ENCODE data around the gene ADGRB2.

Gene ADGRB2

DNA sequence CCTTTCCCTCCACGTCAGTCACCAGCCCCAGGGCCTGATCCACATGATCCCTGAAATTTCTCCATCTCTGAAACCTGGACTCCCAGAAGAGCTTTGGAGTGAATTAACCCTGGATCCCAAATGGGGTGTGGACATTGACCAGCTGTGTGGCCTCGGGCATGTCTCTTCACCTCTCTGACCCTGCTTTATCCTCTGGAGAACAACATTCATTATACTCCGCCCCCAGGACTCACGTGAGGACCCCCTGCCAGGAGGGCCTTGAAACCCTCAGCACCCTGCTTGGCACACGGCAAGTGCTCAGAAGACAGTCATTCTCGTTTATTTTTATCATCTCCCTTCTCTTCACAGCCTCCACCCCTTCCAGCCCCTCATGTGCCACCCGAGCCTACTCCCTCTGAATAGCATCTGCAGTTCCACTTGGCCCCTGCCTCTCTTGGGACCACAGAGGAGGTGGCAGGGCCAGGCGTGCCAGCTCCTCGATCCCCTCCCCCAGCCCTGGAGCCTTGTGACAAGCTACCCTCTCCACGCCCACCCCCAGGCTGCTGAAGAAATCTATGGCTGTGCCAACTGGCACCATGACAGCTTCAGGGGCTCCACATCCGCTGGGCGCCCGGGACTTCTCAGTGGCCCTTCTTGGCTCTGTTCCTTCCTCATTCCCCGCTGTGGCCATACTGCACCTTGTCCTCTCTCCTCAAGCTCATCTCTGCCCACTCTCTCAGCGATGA is 18.0 kb downstream of the ADGRB2 start:
- no peak overlapping the region for H2BK120ac ChIP-seq (ENCODE audit: low read depth, low read length)
- H3K27me3 ChIP-seq (ENCODE audit: insufficient read depth, low read length, poor library complexity) = no peaks in the 10 kb centered on the region
- H3K4ac ChIP-seq (ENCODE audit: low read depth, low read length) = no peak overlapping the region
- H3K4me1 ChIP-seq (ENCODE audit: control insufficient read depth, low read depth, low read length) = peaks cover 5% of the 10 kb centered on the region
- H2BK15ac ChIP-seq (replicated peaks; ENCODE audit: low read depth) = no peak overlapping the region
- no peak overlapping the region for H3K27ac ChIP-seq (ENCODE audit: low read depth, low read length)
- H2BK5ac ChIP-seq (ENCODE audit: low read length) = no peak overlapping the region
- H3K56ac ChIP-seq (ENCODE audit: low read length) = peak overlapping the region; percentile 22
- no peak overlapping the region for H3K23ac ChIP-seq (ENCODE audit: low read length)
- no peak overlapping the region for H3K4me2 ChIP-seq (ENCODE audit: low read length)
- no peak for DNase-seq
- H4K5ac ChIP-seq (ENCODE audit: low read length) = no peak overlapping the region
- no peak overlapping the region for H4K8ac ChIP-seq (ENCODE audit: low read depth, low read length)
- H3K9ac ChIP-seq (ENCODE audit: low read length) = peak overlapping the region; percentile 18
- no peaks in the 10 kb centered on the region for H3K36me3 ChIP-seq (ENCODE audit: control insufficient read depth, insufficient read depth, low read length)
- no CpG with 5 or more reads among the region's 15 CpGs for WGBS (ENCODE audit: extremely low coverage, insufficient coverage, low lambda C conversion rate)
- H3K18ac ChIP-seq (ENCODE audit: low read length) = no peak overlapping the region
- H3K4me3 ChIP-seq (ENCODE audit: low read length) = no peak overlapping the region
- H3K79me2 ChIP-seq (ENCODE audit: control insufficient read depth, insufficient read depth, low read length) = no peaks in the 10 kb centered on the region
- H3K79me1 ChIP-seq (ENCODE audit: low read length) = no peaks in the 10 kb centered on the region
- H2AK5ac ChIP-seq (ENCODE audit: low read length) = no peak overlapping the region

DNA sequence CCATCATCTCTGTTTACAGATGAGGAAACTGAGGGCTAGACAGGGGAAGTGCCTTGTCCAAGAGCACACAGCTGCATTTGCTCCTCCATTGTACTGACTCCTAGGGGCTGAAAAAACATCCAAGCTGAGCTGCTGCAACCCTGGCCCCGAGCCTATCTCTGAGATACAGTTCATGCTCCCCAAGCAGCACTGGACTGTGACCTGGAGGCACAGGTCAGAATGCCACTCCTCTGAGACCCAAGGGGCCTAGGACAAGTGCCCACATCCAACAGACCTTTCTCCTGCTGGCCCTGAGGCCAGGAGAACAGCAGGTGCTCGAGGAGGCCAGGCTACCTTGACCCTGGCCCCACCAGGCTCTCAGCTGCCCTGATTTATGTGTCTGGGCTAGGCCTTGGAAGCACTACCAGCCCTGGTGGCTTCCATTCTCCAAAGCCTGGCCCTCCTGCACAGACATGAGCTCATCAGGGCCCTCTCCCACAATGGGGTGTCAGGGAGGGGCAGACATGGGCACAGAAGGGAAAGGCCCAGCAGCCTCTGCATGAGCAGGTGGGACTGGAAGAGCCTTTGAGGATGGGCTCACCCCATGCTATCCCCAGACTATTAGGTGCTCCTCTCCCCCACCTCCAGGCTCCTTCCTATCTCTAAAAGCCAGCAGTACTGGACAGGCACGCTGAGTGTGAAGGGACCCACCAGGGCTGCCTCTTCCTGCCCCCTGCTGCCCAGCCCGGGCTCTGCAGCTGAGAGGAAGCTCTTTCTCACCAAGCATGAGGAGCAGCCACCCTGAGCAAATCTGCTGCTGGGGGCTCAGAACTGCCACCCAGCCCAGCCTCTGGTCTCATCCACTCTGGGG is 18.8 kb downstream of the ADGRB2 start:
- Histone ChIP-seq H3K36me3 (ENCODE audit: control insufficient read depth, insufficient read depth, low read length) (no peaks in the 10 kb centered on the region), H3K4me1 (ENCODE audit: control insufficient read depth, low read depth, low read length) (peaks cover 5% of the 10 kb centered on the region), H3K79me2 (ENCODE audit: control insufficient read depth, insufficient read depth, low read length) (no peaks in the 10 kb centered on the region), H3K79me1 (ENCODE audit: low read length) (no peaks in the 10 kb centered on the region), H3K56ac (ENCODE audit: low read length) (no peak overlapping the region), H2BK5ac (ENCODE audit: low read length) (no peak overlapping the region), H3K4me2 (ENCODE audit: low read length) (no peak overlapping the region), H4K5ac (ENCODE audit: low read length) (no peak overlapping the region), H2BK15ac (replicated peaks; ENCODE audit: low read depth) (no peak overlapping the region), H3K4ac (ENCODE audit: low read depth, low read length) (no peak overlapping the region), H3K23ac (ENCODE audit: low read length) (no peak overlapping the region), H2BK120ac (ENCODE audit: low read depth, low read length) (no peak overlapping the region), H3K9ac (ENCODE audit: low read length) (no peak overlapping the region), H3K18ac (ENCODE audit: low read length) (no peak overlapping the region), H4K8ac (ENCODE audit: low read depth, low read length) (no peak overlapping the region), H3K4me3 (ENCODE audit: low read length) (no peak overlapping the region), H2AK5ac (ENCODE audit: low read length) (no peak overlapping the region), H3K27me3 (ENCODE audit: insufficient read depth, low read length, poor library complexity) (no peaks in the 10 kb centered on the region), H3K27ac (ENCODE audit: low read depth, low read length) (no peak overlapping the region)
- DNase-seq = peak; percentile 79
- no CpG with 5 or more reads among the region's 4 CpGs for WGBS (ENCODE audit: extremely low coverage, insufficient coverage, low lambda C conversion rate)

DNA sequence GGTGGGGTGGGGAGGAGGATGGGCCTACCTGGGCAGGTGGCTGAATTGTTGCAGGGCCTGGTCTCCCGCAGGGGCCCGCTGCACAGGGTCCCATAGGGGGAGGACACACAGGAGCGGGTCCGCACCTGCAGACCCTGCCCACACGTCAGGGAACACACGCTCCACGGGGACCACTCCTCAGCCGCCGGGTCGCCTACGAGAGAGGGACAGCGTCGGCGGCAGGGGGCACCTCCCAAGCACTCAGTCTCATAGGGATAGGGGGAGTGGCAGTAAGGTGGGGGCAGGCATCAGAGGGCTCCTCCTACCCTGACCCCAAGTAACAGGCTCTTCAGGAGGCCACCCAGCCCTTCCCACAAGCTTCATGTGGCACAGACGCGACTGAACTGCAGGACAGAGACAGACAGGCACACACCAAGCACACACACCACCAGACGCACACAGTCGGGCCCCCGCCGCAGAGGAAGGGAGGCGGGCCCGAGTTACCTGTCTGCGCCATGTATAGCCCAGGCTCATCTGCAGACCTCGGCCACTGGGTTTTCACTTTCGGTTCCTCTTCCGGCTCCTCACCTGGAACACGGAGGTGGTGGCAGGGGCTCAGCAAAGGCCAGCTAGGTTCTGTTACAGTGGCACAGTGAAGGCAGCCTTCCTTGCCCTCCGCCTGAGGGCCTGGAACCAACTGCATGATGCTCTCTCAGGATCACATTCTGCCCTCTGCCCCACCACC is 19.8 kb downstream of the ADGRB2 start:
- no peak overlapping the region for H2BK120ac ChIP-seq (ENCODE audit: low read depth, low read length)
- WGBS (ENCODE audit: extremely low coverage, insufficient coverage, low lambda C conversion rate) = no CpG with 5 or more reads among the region's 28 CpGs

DNA sequence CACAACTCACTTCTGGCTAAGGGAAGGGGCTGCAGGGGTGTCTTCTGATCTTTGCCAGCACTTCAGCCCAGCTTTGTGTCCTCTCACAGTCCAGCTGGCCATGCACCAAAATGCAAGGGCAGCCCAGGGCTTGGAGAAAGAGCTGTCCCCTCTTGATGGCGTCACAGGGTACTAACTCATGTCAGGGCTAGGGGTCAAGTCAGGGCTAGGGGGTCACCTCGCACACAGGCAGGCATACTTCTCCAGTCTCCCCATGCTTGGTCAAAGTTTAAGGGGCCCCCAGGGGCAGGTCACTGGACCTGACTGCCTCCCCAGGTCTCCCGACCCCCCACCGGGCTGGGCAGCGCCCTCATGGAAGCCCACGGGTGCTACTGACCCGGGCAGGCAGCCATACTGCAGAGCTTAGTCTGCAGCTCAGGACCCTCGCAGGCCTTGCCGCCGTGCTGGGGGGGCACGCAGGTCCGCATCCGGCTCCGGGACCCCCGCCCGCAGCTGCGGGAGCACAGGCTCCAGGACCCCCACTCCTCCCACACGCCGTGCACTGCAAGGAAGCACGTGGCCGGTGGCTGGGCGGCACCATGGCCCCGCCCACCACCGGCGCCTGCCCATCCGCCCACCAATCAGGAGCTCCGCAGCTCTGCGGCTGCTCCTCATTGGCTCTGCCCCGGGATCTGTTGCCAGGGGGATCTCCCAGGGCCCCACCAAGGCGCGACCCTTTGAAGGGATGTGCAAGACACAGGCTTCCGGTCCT is 21.5 kb downstream of the ADGRB2 start:
- DNase-seq = no peak
- H2BK15ac ChIP-seq (replicated peaks; ENCODE audit: low read depth) = no peak overlapping the region
- H3K4me1 ChIP-seq (ENCODE audit: control insufficient read depth, low read depth, low read length) = no peaks in the 10 kb centered on the region
- H2BK5ac ChIP-seq (ENCODE audit: low read length) = no peak overlapping the region
- H3K4ac ChIP-seq (ENCODE audit: low read depth, low read length) = no peak overlapping the region
- no peak overlapping the region for H3K56ac ChIP-seq (ENCODE audit: low read length)
- no peaks in the 10 kb centered on the region for H3K27me3 ChIP-seq (ENCODE audit: insufficient read depth, low read length, poor library complexity)
- H3K36me3 ChIP-seq (ENCODE audit: control insufficient read depth, insufficient read depth, low read length) = no peaks in the 10 kb centered on the region
- no CpG with 5 or more reads among the region's 32 CpGs for WGBS (ENCODE audit: extremely low coverage, insufficient coverage, low lambda C conversion rate)
- H4K8ac ChIP-seq (ENCODE audit: low read depth, low read length) = no peak overlapping the region
- no peak overlapping the region for H3K27ac ChIP-seq (ENCODE audit: low read depth, low read length)
- no peak overlapping the region for H3K18ac ChIP-seq (ENCODE audit: low read length)
- no peaks in the 10 kb centered on the region for H3K79me1 ChIP-seq (ENCODE audit: low read length)
- H3K23ac ChIP-seq (ENCODE audit: low read length) = no peak overlapping the region
- H2AK5ac ChIP-seq (ENCODE audit: low read length) = no peak overlapping the region
- no peak overlapping the region for H3K4me2 ChIP-seq (ENCODE audit: low read length)
- no peak overlapping the region for H3K9ac ChIP-seq (ENCODE audit: low read length)
- no peak overlapping the region for H4K5ac ChIP-seq (ENCODE audit: low read length)
- H3K4me3 ChIP-seq (ENCODE audit: low read length) = no peak overlapping the region
- H2BK120ac ChIP-seq (ENCODE audit: low read depth, low read length) = no peak overlapping the region
- no peaks in the 10 kb centered on the region for H3K79me2 ChIP-seq (ENCODE audit: control insufficient read depth, insufficient read depth, low read length)

More for the DNA sequence above, 19.8 kb downstream of the ADGRB2 start:
- no peak for DNase-seq
- no peaks in the 10 kb centered on the region for H3K79me1 ChIP-seq (ENCODE audit: low read length)
- H2AK5ac ChIP-seq (ENCODE audit: low read length) = no peak overlapping the region
- H3K18ac ChIP-seq (ENCODE audit: low read length) = no peak overlapping the region
- H3K27ac ChIP-seq (ENCODE audit: low read depth, low read length) = no peak overlapping the region
- no peak overlapping the region for H3K56ac ChIP-seq (ENCODE audit: low read length)
- H2BK15ac ChIP-seq (replicated peaks; ENCODE audit: low read depth) = no peak overlapping the region
- no peak overlapping the region for H3K9ac ChIP-seq (ENCODE audit: low read length)
- H2BK5ac ChIP-seq (ENCODE audit: low read length) = no peak overlapping the region
- no peaks in the 10 kb centered on the region for H3K27me3 ChIP-seq (ENCODE audit: insufficient read depth, low read length, poor library complexity)
- no peak overlapping the region for H3K4me3 ChIP-seq (ENCODE audit: low read length)
- no peaks in the 10 kb centered on the region for H3K79me2 ChIP-seq (ENCODE audit: control insufficient read depth, insufficient read depth, low read length)
- no peak overlapping the region for H3K23ac ChIP-seq (ENCODE audit: low read length)
- no peak overlapping the region for H3K4me2 ChIP-seq (ENCODE audit: low read length)
- H3K4me1 ChIP-seq (ENCODE audit: control insufficient read depth, low read depth, low read length) = peaks cover 5% of the 10 kb centered on the region
- H4K8ac ChIP-seq (ENCODE audit: low read depth, low read length) = no peak overlapping the region
- no peak overlapping the region for H4K5ac ChIP-seq (ENCODE audit: low read length)
- H3K36me3 ChIP-seq (ENCODE audit: control insufficient read depth, insufficient read depth, low read length) = no peaks in the 10 kb centered on the region
- no peak overlapping the region for H3K4ac ChIP-seq (ENCODE audit: low read depth, low read length)

DNA sequence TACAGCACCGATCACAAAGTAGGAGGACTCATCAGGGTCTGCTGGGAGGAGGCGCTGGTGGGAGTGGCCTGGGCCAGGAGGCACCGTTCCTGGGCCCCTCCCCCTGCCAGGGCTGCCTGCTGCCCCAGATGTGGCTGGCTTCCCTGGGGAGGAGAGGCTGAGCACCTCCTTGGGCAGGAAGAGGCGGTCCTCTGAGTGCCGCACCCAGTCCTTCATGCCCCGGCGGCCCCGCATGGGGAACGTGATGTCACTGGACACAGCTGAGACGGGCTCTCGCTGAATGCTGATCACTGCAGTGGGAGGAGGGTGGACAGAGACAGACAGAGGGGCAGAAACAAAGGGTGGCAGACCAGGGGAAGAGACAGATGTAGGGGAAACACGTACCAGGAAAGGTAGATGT is 24.8 kb downstream of the ADGRB2 start:
- Histone ChIP-seq H3K4me2 (ENCODE audit: low read length) (no peak overlapping the region), H3K27me3 (ENCODE audit: insufficient read depth, low read length, poor library complexity) (no peaks in the 10 kb centered on the region), H3K27ac (ENCODE audit: low read depth, low read length) (no peak overlapping the region), H2BK15ac (replicated peaks; ENCODE audit: low read depth) (no peak overlapping the region), H2BK120ac (ENCODE audit: low read depth, low read length) (no peak overlapping the region), H3K23ac (ENCODE audit: low read length) (no peak overlapping the region), H3K4me1 (ENCODE audit: control insufficient read depth, low read depth, low read length) (no peaks in the 10 kb centered on the region), H3K9ac (ENCODE audit: low read length) (no peak overlapping the region), H4K8ac (ENCODE audit: low read depth, low read length) (no peak overlapping the region), H3K56ac (ENCODE audit: low read length) (no peak overlapping the region), H3K36me3 (ENCODE audit: control insufficient read depth, insufficient read depth, low read length) (no peaks in the 10 kb centered on the region), H3K79me2 (ENCODE audit: control insufficient read depth, insufficient read depth, low read length) (no peaks in the 10 kb centered on the region), H2BK5ac (ENCODE audit: low read length) (no peak overlapping the region), H4K5ac (ENCODE audit: low read length) (no peak overlapping the region), H3K79me1 (ENCODE audit: low read length) (no peaks in the 10 kb centered on the region), H3K4ac (ENCODE audit: low read depth, low read length) (no peak overlapping the region), H3K4me3 (ENCODE audit: low read length) (no peak overlapping the region), H3K18ac (ENCODE audit: low read length) (no peak overlapping the region), H2AK5ac (ENCODE audit: low read length) (no peak overlapping the region)
- WGBS (ENCODE audit: extremely low coverage, insufficient coverage, low lambda C conversion rate) = no CpG with 5 or more reads among the region's 12 CpGs
- no peak for DNase-seq

Data from mesendoderm (in vitro differentiated cells).